Esophagus (tissue), 2 donors: ENCODE results near the gene EIF1. TPM values are rescaled to one million over a fixed set of nuclear protein-coding genes. Genes with fewer than 3 reads are reported as not detected.
A peak's percentile ranks its signal among the peaks of the same experiment; 100 is the strongest.

Experiments
- H3K27ac ChIP-seq, 2 donors: one replicate each; pipeline ENCODE4 v1.5.1; 2013; ENCODE audit warnings: low read depth in 2 of 2, mild to moderate bottlenecking in 2 of 2, inconsistent platforms in 1 of 2, low read length in 1 of 2, moderate library complexity in 1 of 2
- H3K27me3 ChIP-seq, 2 donors: one replicate each; pipeline ENCODE4 v1.6.1; 2013; ENCODE audit warnings: low read length in 2 of 2, control low read depth in 1 of 2, mild to moderate bottlenecking in 1 of 2; ENCODE audit not compliant: insufficient read depth in 2 of 2, control insufficient read depth in 1 of 2
- H3K36me3 ChIP-seq, 2 donors: one replicate each; pipeline ENCODE4 v1.6.1; 2013; ENCODE audit warnings: low read length in 1 of 2; ENCODE audit not compliant: control insufficient read depth in 2 of 2, insufficient read depth in 2 of 2
- H3K4me1 ChIP-seq, 2 donors: one replicate each; pipeline ENCODE4 v1.6.1; 2013; ENCODE audit warnings: low read length in 1 of 2; ENCODE audit not compliant: control insufficient read depth in 2 of 2, insufficient read depth in 2 of 2
- H3K4me3 ChIP-seq, 2 donors: one replicate each; pipeline ENCODE4 v1.5.1; 2013; ENCODE audit warnings: low read length in 2 of 2, mild to moderate bottlenecking in 2 of 2, low read depth in 1 of 2, moderate library complexity in 1 of 2
- H3K9me3 ChIP-seq, 2 donors: one replicate each; pipeline ENCODE4 v1.6.1; 2013; ENCODE audit warnings: mild to moderate bottlenecking in 2 of 2, low read depth in 1 of 2, low read length in 1 of 2, moderate library complexity in 1 of 2; ENCODE audit not compliant: control insufficient read depth in 2 of 2, insufficient read depth in 1 of 2
- WGBS, 2 donors: extraction: QIAGEN DNeasy Blood & Tissue Kit; methylation state at CpG; one replicate each; pipeline ENCODE4 v1.1.7; 2013; 5-methylcytosine and 5-hydroxymethylcytosine counted together
- polyA plus RNA-seq, 2 donors: library from polyadenylated mRNA; stranded (reverse); fragments of 200-250 nt; gene quantifications; one replicate each; pipeline ENCODE4 v1.2.3, GENCODE V29; 2013
- donor health status: healthy with polysubstance abuse.
- donor health status: Bipolar disorder and iron deficiency.

Gene EIF1
- polyA plus RNA-seq, 2 donors = 342 to 553 TPM

DNA sequence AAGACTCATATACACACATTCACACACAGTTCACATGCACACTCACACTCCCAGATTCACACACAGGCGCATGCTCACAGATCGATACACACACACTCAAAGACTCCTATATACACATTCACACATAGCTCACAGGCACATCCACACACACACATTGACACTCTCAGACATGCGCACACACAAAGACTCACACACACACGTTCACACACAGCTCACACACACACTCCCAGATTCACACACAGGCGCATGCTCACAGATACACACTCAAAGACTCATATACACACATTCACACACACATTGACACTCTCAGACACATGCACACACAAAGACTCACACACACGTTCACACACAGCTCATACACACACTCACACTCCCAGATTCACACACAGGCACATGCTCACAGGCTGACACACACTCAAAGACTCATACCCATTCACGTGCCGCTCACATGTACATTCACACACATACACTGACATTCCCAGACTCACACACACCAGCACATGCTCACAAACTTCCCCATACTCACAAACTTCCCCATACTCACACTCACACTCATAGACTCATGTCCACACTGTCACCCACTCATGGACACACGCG is 38.7 kb upstream of the EIF1 start:
- Histone ChIP-seq H3K4me3 (no peak overlapping the region), H3K36me3 (no peaks in the 10 kb centered on the region), H3K4me1 (peaks cover 7 to 49% of the 10 kb centered on the region in 2 donors), H3K27me3 (no peaks in the 10 kb centered on the region), H3K9me3 (no peaks in the 10 kb centered on the region), H3K27ac (peak overlapping the region; percentile 96 to 99)
- WGBS, 2 donors = 86 to 91% methylated on average over 10 of the region's 10 CpGs

DNA sequence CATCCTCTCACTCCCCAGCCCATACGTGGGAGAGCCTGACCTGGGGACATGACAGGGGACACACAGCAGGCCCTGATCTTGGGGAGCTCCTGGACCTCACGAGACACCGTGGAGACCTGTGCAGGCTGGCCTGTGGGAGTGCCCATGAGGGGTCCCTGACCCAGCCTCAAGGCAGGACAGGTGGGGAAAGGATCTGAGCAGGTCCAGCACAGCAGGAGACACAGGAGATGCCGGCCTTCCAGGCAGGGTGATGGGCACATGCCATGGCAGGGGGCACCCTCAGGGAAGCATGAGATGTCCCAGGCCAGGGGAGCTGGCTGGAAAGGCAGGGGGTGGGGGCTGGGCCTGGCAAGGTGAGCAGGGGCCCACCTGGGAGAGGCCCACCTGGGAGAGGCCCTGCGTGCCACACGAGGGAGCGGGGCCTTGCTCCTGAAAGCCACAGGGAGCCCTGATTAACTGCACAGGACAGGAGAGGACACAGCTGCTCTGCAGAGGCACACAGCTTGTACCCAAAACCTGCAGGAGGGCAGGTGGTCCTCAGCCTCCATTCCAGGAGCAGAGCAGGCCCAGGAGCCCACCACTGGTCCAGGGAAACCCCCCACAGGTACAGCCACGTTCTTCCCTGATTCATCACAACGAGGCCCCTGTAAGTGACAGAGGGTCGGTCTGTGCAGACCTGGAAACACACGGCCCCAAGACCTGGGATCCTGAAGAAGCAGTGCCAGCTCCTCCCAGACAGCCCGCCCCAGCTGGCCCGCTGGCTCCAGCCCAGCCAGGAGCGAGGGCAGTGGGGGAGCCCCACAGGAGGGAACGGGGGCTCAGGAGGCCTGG is 37.7 kb upstream of the EIF1 start:
- H3K27me3 ChIP-seq = no peaks in the 10 kb centered on the region
- peak overlapping the region; percentile 96 to 99 for H3K27ac ChIP-seq
- H3K4me3 ChIP-seq = no peak overlapping the region
- peaks cover 10 to 51% of the 10 kb centered on the region in 2 donors for H3K4me1 ChIP-seq
- WGBS, 2 donors = 44 to 47% methylated on average over 15 of the region's 15 CpGs
- no peaks in the 10 kb centered on the region for H3K9me3 ChIP-seq
- H3K36me3 ChIP-seq = no peaks in the 10 kb centered on the region

DNA sequence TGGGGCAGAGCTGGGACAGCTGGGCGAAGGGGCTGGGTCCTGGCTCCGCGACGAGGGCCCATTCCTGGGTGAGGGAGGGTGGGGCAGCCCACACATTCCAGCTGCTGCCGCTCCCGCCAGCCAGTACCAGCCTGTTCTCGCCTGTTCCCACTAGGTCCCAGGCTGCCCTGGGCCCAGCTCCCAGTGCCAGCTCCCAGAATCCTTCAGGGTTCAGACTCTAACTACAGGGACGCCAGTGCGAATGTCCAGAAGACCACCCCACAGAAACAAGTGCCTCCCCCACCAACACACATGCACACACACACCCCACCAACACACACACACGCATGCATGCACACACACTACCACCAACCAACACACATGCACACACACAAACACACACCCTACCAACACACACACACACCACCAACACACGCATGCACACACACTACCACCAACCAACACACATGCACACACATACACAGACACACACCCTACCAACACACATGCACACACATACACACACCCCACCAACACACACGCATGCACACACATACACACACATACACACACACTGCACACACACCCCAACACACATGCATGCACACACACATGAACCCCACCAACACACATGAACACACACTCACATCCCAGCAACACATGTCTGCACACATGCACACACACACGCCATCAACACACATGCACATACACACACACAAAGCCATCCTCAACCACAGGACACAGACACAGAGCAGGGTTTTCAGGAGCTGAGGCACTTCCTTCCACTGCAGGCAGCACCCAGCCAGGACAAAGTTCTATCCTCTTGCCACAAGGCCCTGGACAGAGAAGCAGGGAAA is 36.8 kb upstream of the EIF1 start:
- Histone ChIP-seq H3K27me3 (no peaks in the 10 kb centered on the region), H3K27ac (peak overlapping the region; percentile 96 to 99), H3K4me3 (no peak overlapping the region), H3K9me3 (no peaks in the 10 kb centered on the region), H3K36me3 (no peaks in the 10 kb centered on the region), H3K4me1 (peaks cover 16 to 60% of the 10 kb centered on the region in 2 donors)
- 46 to 53% methylated on average over 13 of the region's 13 CpGs for WGBS, 2 donors

DNA sequence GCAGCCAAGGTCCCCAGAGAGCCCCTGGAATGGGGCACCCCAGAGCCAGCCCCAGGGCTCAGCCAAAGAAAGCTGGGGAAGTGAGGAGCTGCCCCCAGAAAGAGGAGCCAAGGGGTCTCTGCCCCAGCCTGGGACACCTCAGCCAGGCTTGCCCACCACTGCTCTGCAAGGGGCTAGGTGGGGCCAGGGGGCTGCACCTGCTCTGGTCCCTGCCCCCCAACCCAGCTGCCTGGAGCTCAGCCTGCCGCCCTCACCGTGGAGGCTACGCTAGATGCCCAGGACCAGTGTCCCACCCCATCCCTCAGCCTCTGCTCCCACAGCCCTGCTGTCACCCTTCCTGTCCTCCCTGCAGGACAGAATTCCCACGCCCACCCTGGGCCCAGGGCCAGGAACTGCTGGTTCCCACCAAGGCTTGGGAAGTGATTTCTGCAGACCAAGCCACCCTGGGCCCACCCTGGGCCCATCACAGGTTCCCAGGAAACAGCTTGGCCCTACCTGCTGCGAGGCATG is 36.2 kb upstream of the EIF1 start:
- no peaks in the 10 kb centered on the region for H3K36me3 ChIP-seq
- 60 to 71% methylated on average over 5 of the region's 5 CpGs for WGBS, 2 donors
- H3K9me3 ChIP-seq = no peaks in the 10 kb centered on the region
- H3K27me3 ChIP-seq = no peaks in the 10 kb centered on the region
- peaks cover 19 to 63% of the 10 kb centered on the region in 2 donors for H3K4me1 ChIP-seq
- H3K27ac ChIP-seq = peak overlapping the region; percentile 96 to 99
- H3K4me3 ChIP-seq = no peak overlapping the region

DNA sequence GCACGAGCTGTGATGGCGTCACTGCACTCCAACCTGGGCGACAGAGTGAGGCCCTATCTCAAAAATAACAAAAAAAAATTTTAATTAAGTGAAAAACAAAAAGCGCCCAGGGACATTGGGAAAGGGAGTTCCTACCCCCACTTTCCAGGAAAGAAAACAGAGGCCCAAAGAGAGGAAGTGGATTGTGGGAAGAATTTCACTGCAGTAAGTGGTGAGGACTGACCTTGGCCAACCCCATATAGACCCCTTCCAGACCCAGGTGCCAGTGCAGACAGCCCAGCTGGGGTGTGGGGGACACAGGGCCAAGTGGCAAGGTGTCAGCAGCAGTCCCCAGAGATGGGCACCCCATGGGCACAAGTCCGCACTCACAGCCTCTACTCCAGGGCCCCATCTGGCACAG is 35.3 kb upstream of the EIF1 start:
- Histone ChIP-seq H3K4me3 (no peak overlapping the region), H3K4me1 (peaks cover 13 to 59% of the 10 kb centered on the region in 2 donors), H3K36me3 (no peaks in the 10 kb centered on the region), H3K9me3 (no peaks in the 10 kb centered on the region), H3K27ac (peak overlapping the region; percentile 96 to 99), H3K27me3 (no peaks in the 10 kb centered on the region)
- WGBS, 2 donors = 66 to 78% methylated on average over 5 of the region's 5 CpGs

DNA sequence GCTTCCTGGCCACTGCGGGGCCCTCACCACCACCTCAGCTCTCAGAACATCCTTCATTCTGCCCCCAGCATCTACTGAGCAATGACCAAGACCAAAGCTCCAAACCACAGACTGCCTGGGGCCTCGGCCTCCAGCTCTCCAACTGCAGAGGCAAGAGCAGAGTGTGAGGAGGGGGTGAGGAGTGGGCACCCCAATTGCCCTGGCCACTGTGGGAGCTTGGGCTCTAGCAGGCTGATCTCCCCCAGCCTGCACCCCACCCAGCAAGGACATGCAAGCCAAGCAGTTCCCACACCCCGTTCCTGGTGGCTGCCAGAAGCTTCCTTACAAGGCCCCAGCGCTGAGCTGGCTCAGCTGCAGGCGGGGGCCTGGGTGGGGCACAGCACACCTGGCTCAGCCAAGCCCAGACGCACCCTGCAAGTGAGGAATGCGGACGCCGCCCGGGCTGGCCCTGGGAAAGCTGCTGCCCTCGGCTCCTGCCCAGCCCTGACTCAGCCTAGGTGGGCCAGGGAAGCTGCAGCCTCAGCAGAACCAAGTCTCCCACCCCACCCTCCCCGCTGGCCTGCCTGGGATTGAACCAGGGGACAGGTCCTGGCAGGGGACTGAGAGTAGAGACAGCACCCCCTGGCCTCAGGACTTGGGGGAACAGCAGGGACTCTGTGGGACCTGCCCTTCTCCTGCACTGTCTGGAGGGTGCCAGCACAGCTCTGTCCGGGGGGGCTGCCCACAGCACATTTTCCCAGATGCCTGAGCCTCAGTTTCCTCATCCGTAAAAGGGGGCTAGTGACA is 34.6 kb upstream of the EIF1 start:
- Histone ChIP-seq H3K4me3 (peak overlapping the region in 1 of 2 donors; percentile 7), H3K4me1 (peaks cover 14 to 64% of the 10 kb centered on the region in 2 donors), H3K27ac (peak overlapping the region; percentile 96 to 99), H3K9me3 (no peaks in the 10 kb centered on the region), H3K36me3 (no peaks in the 10 kb centered on the region), H3K27me3 (no peaks in the 10 kb centered on the region)
- 42 to 43% methylated on average over 14 of the region's 14 CpGs for WGBS, 2 donors

DNA sequence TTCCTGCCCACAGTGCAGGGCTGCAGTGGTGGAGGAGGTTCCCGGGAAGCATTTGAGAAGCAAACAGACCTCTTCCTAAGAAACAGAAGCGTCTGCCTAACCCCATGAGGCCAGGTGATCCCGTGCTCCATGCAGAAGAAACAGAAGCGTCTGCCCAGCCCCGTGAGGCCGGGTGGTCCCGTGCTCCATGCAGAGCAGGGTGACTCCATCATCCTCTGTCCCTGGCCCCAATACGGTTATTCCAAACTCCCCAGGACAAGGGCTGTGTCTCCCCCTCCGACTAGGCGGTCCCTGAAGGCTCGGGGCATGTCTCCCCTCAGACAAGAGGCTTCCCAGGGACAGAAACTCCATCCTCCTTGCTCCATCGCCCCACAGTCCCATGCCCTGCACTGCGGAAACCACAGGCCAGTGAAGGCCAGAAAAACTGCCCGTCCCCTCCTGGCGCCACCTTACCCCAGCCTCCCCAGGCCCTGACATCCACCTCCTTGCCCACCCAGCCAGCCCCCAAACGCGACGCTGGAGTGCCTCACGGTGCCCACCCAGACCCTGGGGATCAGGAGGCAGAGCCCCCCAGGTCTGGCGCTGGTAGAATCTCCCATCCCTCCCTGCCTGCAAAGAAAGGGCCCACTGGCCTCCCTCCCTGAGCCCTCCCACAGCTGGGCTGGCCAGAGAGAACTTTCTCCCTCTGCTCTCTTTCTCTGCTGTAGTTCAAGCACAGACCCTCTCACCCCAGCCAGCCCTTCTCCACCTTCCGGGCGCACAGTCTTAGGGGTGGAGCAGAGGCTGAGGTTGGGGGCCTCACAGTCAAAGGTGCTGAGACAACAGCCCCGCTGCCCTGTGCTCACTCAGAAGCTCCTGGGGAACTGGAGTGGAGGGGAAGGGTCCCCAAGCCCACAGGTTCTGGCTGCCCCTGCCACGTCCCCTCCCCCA is 33.7 kb upstream of the EIF1 start:
- H3K27ac ChIP-seq = peak overlapping the region; percentile 90 to 99
- H3K4me3 ChIP-seq = no peak overlapping the region
- H3K9me3 ChIP-seq = no peaks in the 10 kb centered on the region
- H3K36me3 ChIP-seq = no peaks in the 10 kb centered on the region
- 53 to 61% methylated on average over 23 to 24 of the region's 24 CpGs for WGBS, 2 donors
- peaks cover 15 to 67% of the 10 kb centered on the region in 2 donors for H3K4me1 ChIP-seq
- H3K27me3 ChIP-seq = no peaks in the 10 kb centered on the region

DNA sequence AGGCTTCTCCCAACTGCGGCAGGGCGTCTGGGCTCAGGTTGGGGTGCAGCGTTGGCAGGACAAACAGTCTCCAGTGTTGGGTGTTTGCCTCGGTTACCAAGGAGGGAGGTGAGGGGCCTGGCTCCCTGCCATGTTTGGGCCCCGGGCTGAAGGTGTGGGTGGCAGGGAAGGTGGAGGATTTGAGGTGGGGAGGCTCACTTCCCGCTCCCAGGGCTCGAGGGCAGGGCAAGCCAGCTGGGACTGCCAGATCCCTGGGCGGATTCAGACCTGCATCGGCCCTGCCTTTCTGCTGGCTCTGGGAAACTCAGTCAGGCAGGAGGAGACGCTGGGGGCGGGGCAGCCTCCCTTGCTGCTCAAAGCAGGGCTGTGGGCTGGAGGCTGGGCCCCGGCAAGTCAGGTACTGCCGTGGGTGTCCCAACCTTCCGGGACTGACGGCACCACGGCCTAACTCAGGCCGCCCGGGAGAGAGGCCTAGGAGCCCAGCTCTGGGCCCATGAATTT is 33.0 kb upstream of the EIF1 start:
- H3K27ac ChIP-seq = peak overlapping the region; percentile 90 to 99
- no peak overlapping the region for H3K4me3 ChIP-seq
- H3K4me1 ChIP-seq = peaks cover 15 to 72% of the 10 kb centered on the region in 2 donors
- no peaks in the 10 kb centered on the region for H3K9me3 ChIP-seq
- 38 to 48% methylated on average over 18 of the region's 18 CpGs for WGBS, 2 donors
- no peaks in the 10 kb centered on the region for H3K27me3 ChIP-seq
- H3K36me3 ChIP-seq = no peaks in the 10 kb centered on the region
